K562 (cell line): Measurements from ENCODE around the gene AMIGO3.

ENCODE experiments used
- TF ChIP-seq, protein P1 (sequence below), 2 experiments: fragments of 450-650 bp in 1 of 2; sonication (generic) in 1 of 2; formaldehyde crosslinking in 1 of 2; IDR thresholded peaks in 1 of 2; conservative IDR thresholded peaks in 1 of 2; 2 replicates each; pipeline versions ENCODE4 v1.6.1 to v1.8.1; 2016 to 2023; ENCODE audit warnings: mild to moderate bottlenecking in 2 of 2, moderate library complexity in 2 of 2, inconsistent platforms in 1 of 2, missing genetic modification reagents in 1 of 2
- TF ChIP-seq, protein P2 (sequence below): fragments of 450-650 bp; IDR thresholded peaks from 2 replicates; pipeline ENCODE4 v1.6.1; 2018; ENCODE audit not compliant: partially characterized antibody

DNA sequence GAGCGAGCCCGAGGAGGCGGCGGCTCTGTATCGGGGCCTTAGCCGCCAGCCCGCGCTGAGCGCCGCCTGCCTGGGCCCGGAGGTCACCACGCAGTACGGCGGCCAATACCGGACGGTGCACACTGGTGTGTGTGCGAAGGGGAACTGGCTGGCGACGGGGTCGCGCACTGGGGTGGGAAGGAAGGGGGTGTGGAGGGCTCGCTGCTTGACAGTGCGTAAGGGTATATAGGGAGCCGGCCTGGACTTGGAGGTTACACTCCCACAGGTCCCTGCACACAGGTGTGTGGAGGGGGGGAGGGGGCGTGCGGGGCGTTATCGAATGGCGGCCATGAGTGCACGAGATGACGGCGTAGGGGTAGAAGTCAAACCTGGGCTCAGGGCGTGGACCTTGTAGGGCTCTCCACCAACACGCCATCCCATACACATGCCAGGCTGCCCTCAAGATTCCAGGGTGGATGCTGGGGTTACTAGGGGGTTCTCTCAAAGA, 44.9 kb downstream of the AMIGO3 start:
- TF ChIP-seq, protein P1, sequence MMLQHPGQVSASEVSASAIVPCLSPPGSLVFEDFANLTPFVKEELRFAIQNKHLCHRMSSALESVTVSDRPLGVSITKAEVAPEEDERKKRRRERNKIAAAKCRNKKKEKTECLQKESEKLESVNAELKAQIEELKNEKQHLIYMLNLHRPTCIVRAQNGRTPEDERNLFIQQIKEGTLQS (IDR thresholded peaks at IDR 0.05) = no peak
- TF ChIP-seq, protein P1 (CRISPR knock-in tag; conservative IDR thresholded peaks at IDR 0.05) = no peak
- TF ChIP-seq, protein P2, sequence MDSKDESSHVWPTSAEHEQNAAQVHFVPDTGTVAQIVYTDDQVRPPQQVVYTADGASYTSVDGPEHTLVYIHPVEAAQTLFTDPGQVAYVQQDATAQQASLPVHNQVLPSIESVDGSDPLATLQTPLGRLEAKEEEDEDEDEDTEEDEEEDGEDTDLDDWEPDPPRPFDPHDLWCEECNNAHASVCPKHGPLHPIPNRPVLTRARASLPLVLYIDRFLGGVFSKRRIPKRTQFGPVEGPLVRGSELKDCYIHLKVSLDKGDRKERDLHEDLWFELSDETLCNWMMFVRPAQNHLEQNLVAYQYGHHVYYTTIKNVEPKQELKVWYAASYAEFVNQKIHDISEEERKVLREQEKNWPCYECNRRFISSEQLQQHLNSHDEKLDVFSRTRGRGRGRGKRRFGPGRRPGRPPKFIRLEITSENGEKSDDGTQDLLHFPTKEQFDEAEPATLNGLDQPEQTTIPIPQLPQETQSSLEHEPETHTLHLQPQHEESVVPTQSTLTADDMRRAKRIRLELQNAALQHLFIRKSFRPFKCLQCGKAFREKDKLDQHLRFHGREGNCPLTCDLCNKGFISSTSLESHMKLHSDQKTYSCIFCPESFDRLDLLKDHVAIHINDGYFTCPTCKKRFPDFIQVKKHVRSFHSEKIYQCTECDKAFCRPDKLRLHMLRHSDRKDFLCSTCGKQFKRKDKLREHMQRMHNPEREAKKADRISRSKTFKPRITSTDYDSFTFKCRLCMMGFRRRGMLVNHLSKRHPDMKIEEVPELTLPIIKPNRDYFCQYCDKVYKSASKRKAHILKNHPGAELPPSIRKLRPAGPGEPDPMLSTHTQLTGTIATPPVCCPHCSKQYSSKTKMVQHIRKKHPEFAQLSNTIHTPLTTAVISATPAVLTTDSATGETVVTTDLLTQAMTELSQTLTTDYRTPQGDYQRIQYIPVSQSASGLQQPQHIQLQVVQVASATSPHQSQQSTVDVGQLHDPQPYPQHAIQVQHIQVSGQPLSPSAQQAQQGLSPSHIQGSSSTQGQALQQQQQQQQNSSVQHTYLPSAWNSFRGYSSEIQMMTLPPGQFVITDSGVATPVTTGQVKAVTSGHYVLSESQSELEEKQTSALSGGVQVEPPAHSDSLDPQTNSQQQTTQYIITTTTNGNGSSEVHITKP = no peak
